HepG2 (cell line): ENCODE results near the gene LRRC8E.

Source experiments
- ELF3 ChIP-seq: IDR thresholded peaks from 2 replicates; pipeline ENCODE4 v1.6.1; 2016; ENCODE audit warnings: missing genetic modification reagents, missing compliant biosample characterization
- FOXJ3 ChIP-seq: sonication (generic); formaldehyde crosslinking; IDR thresholded peaks from 2 replicates; pipeline ENCODE4 v1.4.0; 2020; ENCODE audit warnings: missing genetic modification reagents, mild to moderate bottlenecking, borderline replicate concordance
- HOXA7 ChIP-seq: sonication (generic); formaldehyde crosslinking; IDR thresholded peaks from 2 replicates; pipeline ENCODE4 v1.8.1; 2022; ENCODE audit warnings: mild to moderate bottlenecking, missing genetic modification reagents, moderate library complexity
- KDM1A ChIP-seq: IDR thresholded peaks from 2 replicates; pipeline ENCODE4 v1.6.1; 2016; ENCODE audit warnings: missing compliant biosample characterization
- ZNF660 ChIP-seq: sonication (generic); formaldehyde crosslinking; IDR thresholded peaks from 2 replicates; pipeline ENCODE4 v1.5.1; 2020; ENCODE audit warnings: mild to moderate bottlenecking, low read depth, missing genetic modification reagents, borderline replicate concordance

DNA sequence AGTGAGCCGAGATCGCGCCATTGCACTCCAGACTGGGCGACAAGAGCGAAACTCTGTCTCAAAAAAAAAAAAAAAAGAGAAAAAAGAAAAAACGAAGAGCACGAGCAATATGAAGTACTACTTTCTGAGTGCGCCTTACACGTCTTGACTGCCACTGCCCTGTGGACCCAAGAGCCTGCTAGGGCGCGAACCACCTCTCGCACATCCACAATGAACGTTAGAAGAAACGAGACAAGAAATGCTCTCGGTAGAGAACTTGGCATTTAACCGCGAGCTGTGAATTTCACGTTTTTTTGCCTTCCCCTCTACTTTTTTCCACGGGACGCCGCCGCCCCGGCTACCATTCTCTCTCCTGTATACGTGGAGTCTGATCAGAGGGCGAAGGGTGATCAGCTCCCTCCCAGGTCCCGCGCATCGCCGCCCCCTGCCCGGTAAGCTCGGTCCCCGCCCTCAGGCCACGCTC, 54.7 kb downstream of the LRRC8E start:
- TF ChIP-seq ZNF660 (CRISPR knock-in tag) (no peak), KDM1A (no peak), ELF3 (CRISPR knock-in tag) (no peak), HOXA7 (CRISPR knock-in tag) (no peak), FOXJ3 (CRISPR knock-in tag) (no peak)
